GM19467 (cell line): ENCODE data around the gene DOK7.
"Not testable (repeated sequence)": the region's sequence is repeated elsewhere in the genome, so short reads cannot be mapped to it uniquely, and the experiment has no call there.

ENCODE experiments used
- ATAC-seq: cut with Tn5 transposase; IDR thresholded peaks from one replicate; pipeline ENCODE4 v1.9.1; 2021; ENCODE audit warnings: mild to moderate bottlenecking, moderate library complexity; ENCODE audit not compliant: unreplicated experiment

DOK7 gene

DNA sequence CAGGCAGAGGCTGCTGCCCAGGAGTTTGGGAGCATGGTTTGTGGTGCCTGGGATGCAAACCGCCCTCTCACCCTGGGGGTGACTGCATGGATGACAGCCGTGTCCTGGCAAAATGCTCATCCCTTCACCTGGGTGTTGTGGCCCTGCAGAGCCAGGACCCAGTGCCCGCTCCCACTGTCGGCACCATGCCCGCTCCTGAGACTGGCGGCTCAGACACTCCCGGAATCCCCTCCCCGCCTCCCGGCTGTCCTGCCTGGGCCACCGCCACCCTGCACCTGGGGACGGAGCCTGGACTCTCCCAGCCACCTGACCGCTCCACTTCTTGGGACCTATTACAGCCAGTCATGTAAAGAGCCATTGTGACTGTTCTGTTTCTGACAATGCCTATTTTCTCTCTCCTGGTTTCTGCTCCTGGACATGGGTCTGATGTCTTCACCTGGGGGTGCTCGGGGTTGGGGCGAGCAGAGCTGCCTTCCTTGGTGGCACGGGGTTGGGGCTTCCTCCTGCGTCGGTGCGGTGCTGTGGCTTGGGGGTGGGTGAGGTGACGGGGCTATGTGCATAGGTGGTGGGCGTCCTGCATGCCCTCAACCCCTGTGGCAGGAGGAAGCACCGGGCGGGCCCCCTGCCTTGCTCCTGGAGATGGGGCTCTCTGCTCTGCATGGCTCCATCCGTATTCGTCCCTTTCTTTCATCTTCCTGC, 38.2 kb downstream of the DOK7 start:
- ATAC-seq, result no peak

DNA sequence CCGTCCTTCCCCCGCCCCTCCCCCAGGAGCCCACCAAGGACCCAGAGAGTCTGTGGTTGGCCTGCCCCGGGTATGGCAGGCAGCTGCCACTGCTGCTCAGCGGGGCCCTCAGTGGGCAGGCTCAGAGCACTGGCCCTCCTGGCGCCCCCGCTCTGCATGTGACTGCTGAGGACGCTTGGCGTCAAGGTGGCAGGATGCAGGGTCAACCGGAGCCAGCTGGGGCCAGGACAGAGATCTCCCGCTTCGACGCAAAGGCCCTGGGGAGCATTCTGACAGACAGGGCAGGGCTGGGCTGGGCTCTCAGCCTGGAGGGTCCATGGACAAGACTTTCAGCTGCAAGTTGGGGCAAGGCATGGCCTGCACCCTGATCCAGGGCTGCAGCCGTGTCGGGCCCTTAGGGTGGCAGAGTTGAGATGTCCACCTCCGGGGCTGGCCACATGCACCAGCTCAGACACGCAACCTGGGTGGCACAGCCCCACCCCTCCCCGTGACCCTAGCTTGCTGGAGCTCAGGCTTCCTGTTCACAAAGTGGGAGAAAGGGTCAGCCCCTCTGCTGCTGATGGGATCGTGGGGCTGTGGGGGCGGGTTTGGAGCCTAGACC, 38.8 kb downstream of the DOK7 start:
- ATAC-seq, result no peak

DNA sequence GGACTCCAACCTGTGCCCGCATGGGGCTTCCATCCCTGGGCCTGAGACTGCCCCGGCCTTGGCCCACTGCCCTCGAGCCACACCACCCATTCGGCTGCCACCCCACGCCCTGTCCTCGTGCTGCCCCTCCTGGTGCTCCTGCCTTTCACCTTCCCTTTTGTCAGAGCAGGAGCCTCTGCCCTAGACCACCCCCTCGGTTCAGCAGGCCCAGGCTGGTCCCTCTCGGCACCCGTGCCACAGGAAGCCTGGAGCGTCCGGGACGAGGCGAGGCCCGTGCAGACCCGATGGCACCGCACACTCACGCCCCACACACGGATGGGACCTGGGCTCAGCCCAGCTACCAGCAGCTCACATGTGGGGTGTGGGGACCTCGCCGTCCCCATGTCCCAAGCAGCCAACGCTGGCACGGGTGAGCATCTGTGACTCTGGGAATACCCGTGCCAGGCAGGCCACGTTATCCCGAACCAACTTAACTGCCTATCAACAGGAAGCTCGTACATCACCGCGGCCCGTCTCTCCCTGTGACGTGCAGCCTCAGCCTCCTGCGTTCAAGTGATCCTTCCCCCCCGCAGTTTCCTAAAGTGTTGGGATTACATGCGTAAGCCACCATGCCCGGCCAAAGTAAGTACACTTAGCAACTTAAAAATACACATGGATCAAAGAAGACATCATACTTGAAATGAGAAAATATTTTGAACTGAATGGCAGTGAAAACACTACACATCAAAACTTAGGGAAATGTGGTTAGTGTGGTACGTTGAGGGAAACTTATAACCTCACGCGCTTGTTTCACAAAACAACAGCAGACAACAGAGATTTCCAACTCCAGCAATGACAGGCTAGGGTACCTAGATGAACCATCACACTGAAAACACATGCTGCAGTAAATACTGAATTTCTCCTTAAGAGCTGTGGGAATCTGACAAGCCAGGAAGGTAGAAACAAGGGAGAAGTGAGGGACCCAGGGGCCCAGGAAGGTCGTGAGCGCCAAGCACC, 40.1 kb downstream of the DOK7 start:
- ATAC-seq, result no peak

GRCh38 chr4:3505231-3505630, 42.1 kb downstream of the DOK7 start:
- no peak for ATAC-seq

DNA sequence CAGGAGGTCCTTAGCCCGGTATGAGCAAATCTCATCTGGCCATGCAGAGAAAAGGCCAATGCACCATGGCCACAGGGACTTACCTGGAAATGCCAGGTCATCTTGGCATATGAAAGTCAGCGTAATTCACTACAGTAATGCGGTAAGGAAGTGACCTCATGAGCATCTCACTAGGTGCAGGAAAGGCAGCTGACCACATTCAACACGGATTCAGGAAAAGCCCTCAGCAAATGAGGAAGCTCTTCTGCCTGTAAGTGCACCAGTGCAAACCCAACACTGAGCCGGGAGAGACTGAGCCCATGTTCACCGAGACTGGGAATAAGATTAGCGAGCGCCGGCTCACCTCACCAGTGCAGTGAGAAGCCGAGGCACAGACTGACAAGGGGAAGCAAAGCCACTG, 45.4 kb downstream of the DOK7 start:
- ATAC-seq, result no peak

GRCh38 chr4:3510481-3510880, 47.4 kb downstream of the DOK7 start:
- no peak for ATAC-seq

DNA sequence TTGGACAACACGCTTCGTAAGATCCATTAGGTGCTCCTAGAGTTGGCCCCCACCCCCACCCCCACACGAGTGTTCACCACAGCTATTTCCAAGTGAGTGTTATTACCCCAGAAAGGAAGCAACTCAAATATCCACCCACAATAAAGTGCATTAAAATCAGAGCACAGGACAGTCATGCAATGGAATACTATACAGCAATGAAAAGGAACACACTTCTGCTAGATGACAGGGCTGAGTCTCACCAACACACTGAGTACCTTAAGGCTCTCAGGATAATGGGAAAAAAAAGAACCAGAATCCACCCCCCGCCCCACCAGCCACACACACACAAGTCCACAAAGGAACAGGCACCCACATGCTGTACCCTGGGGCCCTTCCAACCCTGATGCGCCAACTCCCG, 48.1 kb downstream of the DOK7 start:
- ATAC-seq, result no peak

DNA sequence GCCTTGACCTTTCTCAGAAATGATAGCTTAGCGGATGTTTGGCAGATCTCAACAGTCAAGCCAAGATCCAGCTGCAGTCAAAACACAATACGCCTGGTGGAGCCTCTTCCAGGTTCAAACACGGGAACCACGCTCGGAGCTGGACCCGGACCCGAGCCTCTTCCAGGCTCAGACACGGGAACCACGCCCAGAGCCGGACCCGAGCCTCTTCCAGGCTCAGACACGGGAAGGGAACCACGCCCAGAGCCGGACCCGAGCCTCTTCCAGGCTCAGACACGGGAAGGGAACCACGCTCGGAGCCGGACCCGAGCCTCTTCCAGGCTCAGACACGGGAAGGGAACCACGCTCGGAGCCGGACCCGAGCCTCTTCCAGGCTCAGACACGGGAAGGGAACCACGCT, 48.5 kb downstream of the DOK7 start:
- not testable (repeated sequence) for ATAC-seq

DNA sequence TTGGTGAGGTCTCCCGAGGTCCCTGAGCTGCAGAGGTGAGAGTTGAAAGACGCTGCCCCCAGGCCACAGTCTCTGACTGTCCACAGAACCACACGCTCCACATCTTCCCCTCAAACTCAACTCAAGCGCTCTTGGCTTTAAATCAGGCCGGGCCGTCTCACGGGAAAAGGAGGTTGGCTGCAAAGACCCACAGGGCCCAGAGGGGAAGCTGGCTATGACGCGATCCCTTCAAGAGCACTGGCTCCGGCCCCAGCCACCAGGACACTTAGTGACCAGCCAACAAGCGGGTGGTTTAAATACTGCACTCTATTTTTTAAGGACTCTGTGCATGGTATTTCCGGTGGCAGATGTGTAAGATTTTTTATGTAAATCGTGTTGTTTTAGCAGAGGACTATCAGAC, 49.2 kb downstream of the DOK7 start:
- ATAC-seq, result no peak

DNA sequence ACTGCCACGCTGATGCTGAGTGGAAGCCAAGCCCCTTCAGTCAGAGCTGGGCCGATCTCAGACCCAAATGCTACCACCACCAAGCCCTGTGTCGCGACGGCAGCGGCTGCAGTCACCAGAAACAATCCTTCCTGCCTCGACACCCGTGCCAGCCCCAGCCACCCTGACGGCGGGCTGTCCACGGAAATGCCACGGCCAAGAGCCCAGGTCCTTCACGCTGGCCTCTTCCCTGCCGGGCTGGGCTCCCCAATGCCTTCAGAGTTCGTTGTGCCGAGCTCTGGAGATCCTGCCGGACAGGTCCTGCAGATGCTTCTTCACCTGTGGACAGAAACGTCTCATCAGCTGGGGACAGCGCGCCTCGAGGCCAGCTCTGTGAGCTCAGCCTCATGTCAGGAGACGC, 49.6 kb downstream of the DOK7 start:
- ATAC-seq, result no peak

GRCh38 chr4:3513807-3514206, 50.7 kb downstream of the DOK7 start:
- ATAC-seq, result no peak

DNA sequence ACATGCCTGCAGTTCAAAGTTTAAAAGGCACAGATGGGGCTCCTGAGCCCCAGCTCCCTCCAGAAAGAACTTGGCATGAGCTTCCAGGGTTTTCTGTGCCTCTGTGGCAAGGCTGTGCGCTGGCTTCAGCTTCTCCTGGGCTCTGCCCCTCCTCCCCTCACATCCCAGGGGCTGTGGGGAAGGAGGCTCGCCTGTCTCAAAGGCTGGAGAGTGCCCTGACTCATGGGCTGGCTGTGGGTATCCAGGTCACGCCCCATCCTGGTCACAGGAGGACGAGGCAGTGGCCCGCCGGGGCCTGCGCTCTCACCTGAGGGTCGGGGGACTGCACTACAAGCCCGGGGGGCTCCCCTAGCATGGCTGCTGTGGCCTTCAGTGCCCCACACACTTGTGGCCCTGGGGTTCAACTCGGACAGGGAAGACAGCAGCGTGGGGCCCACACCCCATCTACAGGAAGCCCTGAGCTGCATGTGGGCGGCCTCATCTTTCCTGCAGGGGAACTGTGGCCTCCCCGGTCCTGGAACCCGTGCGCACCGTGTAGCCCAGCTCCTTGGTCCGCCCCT, 51.2 kb downstream of the DOK7 start:
- no peak for ATAC-seq

GRCh38 chr4:3514806-3515501, 51.8 kb downstream of the DOK7 start:
- ATAC-seq, result no peak

DNA sequence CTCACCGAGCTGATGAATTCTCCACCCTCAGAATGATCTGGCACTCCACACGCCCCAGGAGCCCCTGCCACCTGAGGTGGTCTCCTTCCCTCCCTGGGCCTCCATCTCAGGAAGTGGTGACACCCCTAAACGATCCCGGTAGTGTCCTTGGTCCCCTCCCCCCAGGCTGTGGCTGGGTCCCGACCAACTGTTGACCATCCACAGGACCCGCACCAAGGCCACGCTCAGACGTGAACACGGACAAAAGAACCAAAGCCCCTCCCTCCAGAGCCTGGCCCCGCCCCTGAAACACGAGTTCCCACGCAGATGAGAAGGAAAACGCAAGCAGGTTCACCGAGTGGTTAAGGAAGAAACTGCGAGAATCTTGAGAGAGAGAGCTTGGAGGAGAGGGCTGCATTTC, 52.5 kb downstream of the DOK7 start:
- ATAC-seq, result no peak

DNA sequence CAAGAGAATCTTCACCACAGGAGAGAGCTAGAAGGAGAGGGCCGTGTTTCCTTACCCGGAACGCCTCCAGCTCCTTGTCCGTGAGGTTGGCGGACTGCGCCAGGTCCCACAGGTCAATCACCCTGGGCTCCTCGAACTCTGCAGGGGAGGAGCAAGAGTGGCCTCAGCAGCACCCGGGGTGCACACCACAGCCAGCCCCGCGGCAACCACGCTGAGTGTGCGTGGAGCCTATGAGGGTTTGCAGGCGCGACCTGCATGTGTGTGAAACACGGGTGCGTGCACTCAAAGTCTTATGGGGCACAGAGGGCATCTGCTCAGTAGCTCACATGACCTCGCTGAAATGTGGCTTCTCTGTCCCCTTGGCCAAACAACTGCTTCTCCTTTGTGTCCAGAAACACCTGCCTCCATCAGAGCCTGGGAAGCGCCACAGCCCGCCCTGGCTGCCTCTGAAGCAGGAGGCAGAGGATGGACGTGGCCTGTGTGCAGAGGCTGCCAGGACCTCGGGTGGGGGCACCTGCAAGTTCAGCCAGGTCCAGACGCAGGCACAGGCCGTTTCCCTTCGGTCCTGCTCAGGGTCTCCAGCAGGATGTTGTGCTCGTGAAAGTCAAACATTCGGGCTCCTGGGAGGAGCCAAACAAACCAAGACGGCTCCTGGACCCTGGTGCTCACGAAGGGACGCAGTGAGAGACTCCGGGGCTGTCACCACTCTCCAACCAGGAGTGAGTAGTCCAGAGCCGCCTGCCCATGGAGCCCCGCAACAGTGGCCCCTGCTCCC, 53.1 kb downstream of the DOK7 start:
- no peak for ATAC-seq

GRCh38 chr4:3516836-3517730, 54.0 kb downstream of the DOK7 start:
- no peak for ATAC-seq

GRCh38 chr4:3517731-3518510, 54.8 kb downstream of the DOK7 start:
- ATAC-seq, result no peak

GRCh38 chr4:3518511-3518880, 55.4 kb downstream of the DOK7 start:
- no peak for ATAC-seq
